ENCODE results near the gene ILK.

Gene ILK

GRCh38 chr11:6655790-6656583, 52.4 kb downstream of the ILK start, which contains the start of gene DCHS1:
Gene DCHS1, minus strand, starts transcription at chr11:6655809. Its CDS starts 14,196 bp downstream, at chr11:6641613.
- TF ChIP-seq, protein P1, sequence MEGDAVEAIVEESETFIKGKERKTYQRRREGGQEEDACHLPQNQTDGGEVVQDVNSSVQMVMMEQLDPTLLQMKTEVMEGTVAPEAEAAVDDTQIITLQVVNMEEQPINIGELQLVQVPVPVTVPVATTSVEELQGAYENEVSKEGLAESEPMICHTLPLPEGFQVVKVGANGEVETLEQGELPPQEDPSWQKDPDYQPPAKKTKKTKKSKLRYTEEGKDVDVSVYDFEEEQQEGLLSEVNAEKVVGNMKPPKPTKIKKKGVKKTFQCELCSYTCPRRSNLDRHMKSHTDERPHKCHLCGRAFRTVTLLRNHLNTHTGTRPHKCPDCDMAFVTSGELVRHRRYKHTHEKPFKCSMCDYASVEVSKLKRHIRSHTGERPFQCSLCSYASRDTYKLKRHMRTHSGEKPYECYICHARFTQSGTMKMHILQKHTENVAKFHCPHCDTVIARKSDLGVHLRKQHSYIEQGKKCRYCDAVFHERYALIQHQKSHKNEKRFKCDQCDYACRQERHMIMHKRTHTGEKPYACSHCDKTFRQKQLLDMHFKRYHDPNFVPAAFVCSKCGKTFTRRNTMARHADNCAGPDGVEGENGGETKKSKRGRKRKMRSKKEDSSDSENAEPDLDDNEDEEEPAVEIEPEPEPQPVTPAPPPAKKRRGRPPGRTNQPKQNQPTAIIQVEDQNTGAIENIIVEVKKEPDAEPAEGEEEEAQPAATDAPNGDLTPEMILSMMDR (IDR thresholded peaks at IDR 0.05), result no peak

DNA sequence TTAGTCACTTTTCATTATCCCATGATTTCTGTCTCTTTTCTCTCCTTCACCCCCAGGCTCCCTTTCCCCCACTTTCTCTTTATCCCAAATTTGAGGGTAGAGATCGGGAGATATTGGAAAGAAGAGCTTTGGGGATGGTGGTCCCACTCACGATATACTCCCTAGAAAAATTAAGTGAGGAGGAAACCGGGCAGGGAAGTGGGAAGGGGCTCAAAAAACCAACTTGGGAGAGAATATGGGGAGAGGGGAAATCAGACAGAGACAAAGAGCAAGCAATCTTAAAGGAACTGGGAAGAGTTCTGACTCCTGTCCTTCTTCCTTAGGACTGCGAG, 53.0 kb downstream of the ILK start:
- TF ChIP-seq, protein P1 (IDR thresholded peaks at IDR 0.05), result no peak

DNA sequence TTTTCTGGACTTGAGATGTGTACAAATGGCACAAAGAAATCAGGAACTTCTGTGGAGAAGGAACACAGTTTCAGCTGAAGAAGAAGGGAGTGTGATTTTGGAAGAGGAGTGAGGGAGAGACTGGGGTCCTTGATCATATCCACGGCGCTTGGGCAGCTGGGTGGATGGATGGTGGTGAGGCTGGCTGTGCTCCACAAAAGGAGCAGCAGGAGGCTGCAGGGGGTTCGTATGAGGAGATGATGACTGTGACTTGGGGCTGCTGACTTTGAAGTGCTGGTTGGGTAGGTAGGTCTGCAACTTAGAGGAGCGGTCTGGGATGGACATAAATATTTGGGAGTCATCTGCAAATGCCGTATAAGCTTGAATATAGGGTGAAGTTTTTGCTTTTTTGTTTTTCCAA, 53.4 kb downstream of the ILK start:
- TF ChIP-seq, protein P1 (IDR thresholded peaks at IDR 0.05), result no peak

DNA sequence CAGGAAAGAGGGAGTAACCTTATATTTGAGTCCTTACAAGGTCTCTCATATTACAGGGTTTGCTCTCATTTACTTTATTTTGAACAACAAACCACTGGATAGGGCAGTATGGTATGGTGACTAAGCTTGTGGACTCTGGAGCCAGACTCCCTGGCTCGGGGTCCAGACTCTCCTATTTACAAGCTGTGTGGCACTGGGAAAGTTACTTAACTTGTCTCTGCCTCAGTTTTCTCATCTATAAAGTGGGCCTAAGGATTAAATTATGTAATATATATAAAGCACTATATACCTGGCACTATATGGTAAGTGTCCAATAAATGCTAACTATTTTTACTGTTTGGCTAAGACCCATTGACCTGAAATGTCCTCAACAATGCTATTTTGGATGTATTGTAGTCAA, 53.8 kb downstream of the ILK start:
- TF ChIP-seq, protein P1 (IDR thresholded peaks at IDR 0.05), result no peak

DNA sequence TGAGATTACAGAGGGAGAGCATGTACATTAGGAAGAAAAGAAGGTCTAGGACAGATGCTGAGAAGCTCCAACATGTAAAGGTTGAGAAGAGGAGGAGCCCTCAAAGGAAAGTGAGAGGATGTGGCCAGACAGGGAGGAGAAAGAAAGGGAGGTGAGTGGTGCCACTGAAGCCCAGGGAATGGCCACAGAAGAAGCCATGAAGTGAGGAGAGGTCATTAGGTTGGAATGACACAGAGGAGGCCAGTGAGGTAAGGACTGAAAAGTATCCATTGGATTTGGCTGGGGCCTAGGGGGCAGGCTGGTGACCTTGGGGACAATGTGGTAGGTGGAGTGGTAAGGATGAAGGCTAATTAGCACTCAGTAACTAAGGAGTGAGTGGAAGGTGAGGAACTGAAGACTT, 55.1 kb downstream of the ILK start:
- TF ChIP-seq, protein P1 (IDR thresholded peaks at IDR 0.05), result no peak

All from LNCAP (cell line).